HEK293 (cell line): Measurements from ENCODE around the gene USP36.

Experiments used
- CTCF ChIA-PET: fragments of 350-600 bp; formaldehyde crosslinking; extraction: SDS; loops from one replicate; lab custom pipeline; 2021; ENCODE audit warnings: antibody characterized with exemption; lab: Yijun Ruan, JAX
- POLR2A ChIA-PET: fragments of 300-600 bp; formaldehyde crosslinking; extraction: SDS; loops from one replicate; lab custom pipeline; 2020; ENCODE audit warnings: antibody characterized with exemption, inconsistent platforms; lab: Yijun Ruan, JAX
- H3K27ac ChIP-seq: fragments of 200-500 bp; sonication (Bioruptor generic); 2 replicates; pipeline ENCODE4 v1.5.1; 2014; ENCODE audit warnings: low read depth, low read length, control low read depth, inconsistent platforms; ENCODE audit errors: extremely low read depth
- H3K36me3 ChIP-seq, 2 experiments: fragments of 200-500 bp in 1 of 2; sonication (Bioruptor generic) in 1 of 2; 1 replicate in 1 of 2; 2 replicates in 1 of 2; pipeline ENCODE4 v1.5.1; 2014 to 2017; ENCODE audit warnings: inconsistent platforms in 2 of 2, low read length in 2 of 2; ENCODE audit not compliant: control insufficient read depth in 2 of 2, insufficient read depth in 1 of 2
- H3K4me1 ChIP-seq: fragments of 200-500 bp; sonication (Bioruptor generic); 2 replicates; pipeline ENCODE4 v1.5.1; 2014; ENCODE audit warnings: mild to moderate bottlenecking, low read length, inconsistent platforms; ENCODE audit not compliant: control insufficient read depth, insufficient read depth
- H3K4me3 ChIP-seq: 2 replicates; pipeline ENCODE4 v1.5.1; 2011; ENCODE audit warnings: low read depth, mild to moderate bottlenecking, control low read depth, low read length, moderate library complexity
- H3K9me3 ChIP-seq: fragments of 200-500 bp; sonication (Bioruptor generic); 2 replicates; pipeline ENCODE4 v1.5.1; 2014; ENCODE audit warnings: low read depth, low read length, inconsistent platforms; ENCODE audit not compliant: control insufficient read depth, insufficient read depth
- ZNF175 ChIP-seq: fragments of 450-650 bp; formaldehyde crosslinking; IDR thresholded peaks from 2 replicates; pipeline ENCODE4 v1.5.1; 2016; ENCODE audit warnings: missing biosample characterization, missing genetic modification characterization
- ZNF184 ChIP-seq: fragments of 450-650 bp; IDR thresholded peaks from 2 replicates; pipeline ENCODE4 v1.5.1; 2018; ENCODE audit warnings: missing biosample characterization, mild to moderate bottlenecking, missing genetic modification characterization
- ZNF23 ChIP-seq: fragments of 450-650 bp; formaldehyde crosslinking; IDR thresholded peaks from 2 replicates; pipeline ENCODE4 v1.5.1; 2016; ENCODE audit warnings: missing biosample characterization, missing genetic modification characterization, borderline replicate concordance
- ZNF302 ChIP-seq: fragments of 450-650 bp; formaldehyde crosslinking; IDR thresholded peaks from 2 replicates; pipeline ENCODE4 v1.5.1; 2016; ENCODE audit warnings: missing biosample characterization, missing genetic modification characterization, low read depth
- ZNF510 ChIP-seq: fragments of 450-650 bp; formaldehyde crosslinking; IDR thresholded peaks from 2 replicates; pipeline ENCODE4 v1.5.1; 2018; ENCODE audit warnings: mild to moderate bottlenecking, missing genetic modification characterization, missing biosample characterization; ENCODE audit not compliant: insufficient replicate concordance
- ZNF514 ChIP-seq: fragments of 450-650 bp; formaldehyde crosslinking; IDR thresholded peaks from 2 replicates; pipeline ENCODE4 v1.5.1; 2016; ENCODE audit warnings: missing biosample characterization, missing genetic modification characterization
- ZNF571 ChIP-seq: fragments of 450-650 bp; formaldehyde crosslinking; IDR thresholded peaks from 2 replicates; pipeline ENCODE4 v1.5.0; 2017; ENCODE audit warnings: missing biosample characterization, missing genetic modification characterization
- ZNF600 ChIP-seq: fragments of 450-650 bp; formaldehyde crosslinking; IDR thresholded peaks from 2 replicates; pipeline ENCODE4 v1.5.1; 2016; ENCODE audit warnings: missing biosample characterization, missing genetic modification characterization
- ZNF626 ChIP-seq: fragments of 450-650 bp; sonication (Bioruptor Pico); formaldehyde crosslinking; IDR thresholded peaks from 2 replicates; pipeline ENCODE4 v1.5.1; 2018; ENCODE audit warnings: missing biosample characterization, missing genetic modification characterization, inconsistent platforms
- ZNF701 ChIP-seq: fragments of 450-650 bp; formaldehyde crosslinking; IDR thresholded peaks from 2 replicates; pipeline ENCODE4 v1.5.1; 2016; ENCODE audit warnings: missing biosample characterization, missing genetic modification characterization
- TF ChIP-seq, protein P1 (sequence below): fragments of 450-650 bp; formaldehyde crosslinking; IDR thresholded peaks from 2 replicates; pipeline ENCODE4 v1.5.1; 2016; ENCODE audit warnings: missing biosample characterization, missing genetic modification characterization
- TF ChIP-seq, protein P2 (sequence below): fragments of 450-650 bp; formaldehyde crosslinking; IDR thresholded peaks from 2 replicates; pipeline ENCODE4 v1.5.1; 2016; ENCODE audit warnings: missing biosample characterization, missing genetic modification characterization, low read depth
- TF ChIP-seq, protein P3 (sequence below): fragments of 450-650 bp; formaldehyde crosslinking; IDR thresholded peaks from 2 replicates; pipeline ENCODE4 v1.5.1; 2016; ENCODE audit warnings: missing biosample characterization, missing genetic modification characterization
- TF ChIP-seq, protein P4 (sequence below): fragments of 450-650 bp; formaldehyde crosslinking; IDR thresholded peaks from 2 replicates; pipeline ENCODE4; 2016; ENCODE audit warnings: missing biosample characterization, missing genetic modification characterization
- TF ChIP-seq, protein P5 (sequence below): fragments of 450-650 bp; formaldehyde crosslinking; IDR thresholded peaks from 2 replicates; pipeline ENCODE4 v1.5.1; 2017; ENCODE audit warnings: missing biosample characterization, missing genetic modification characterization

Gene USP36

DNA sequence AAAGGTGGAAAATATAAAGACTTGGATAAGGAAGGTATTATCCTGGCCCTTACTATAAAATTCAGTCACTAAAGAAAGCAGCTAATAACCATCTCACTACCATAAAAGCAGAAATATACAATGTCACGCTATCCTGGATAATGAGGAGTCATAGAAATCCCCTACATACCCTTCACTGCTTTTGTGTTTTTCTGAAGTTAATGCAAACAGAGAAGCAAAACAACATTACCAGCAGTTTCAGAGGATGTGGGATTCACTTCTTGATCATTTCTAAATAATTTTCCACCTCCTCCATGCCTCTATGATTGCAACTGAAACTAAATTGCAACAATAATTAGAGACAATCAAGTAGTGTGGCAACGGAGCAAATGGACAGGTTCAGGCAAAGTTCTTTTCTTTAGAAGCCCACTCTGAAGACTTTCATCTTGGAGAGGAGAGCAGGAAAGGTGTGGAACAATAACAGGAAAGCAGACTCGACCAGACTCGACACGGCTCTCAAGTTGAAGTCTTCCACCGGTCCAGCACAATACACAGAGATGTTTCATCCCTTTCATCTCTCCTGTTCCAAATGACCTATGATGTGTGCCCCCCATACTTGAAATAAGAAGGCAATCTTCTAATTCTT is 68.7 kb downstream of the USP36 start (continued):
- TF ChIP-seq, protein P1, sequence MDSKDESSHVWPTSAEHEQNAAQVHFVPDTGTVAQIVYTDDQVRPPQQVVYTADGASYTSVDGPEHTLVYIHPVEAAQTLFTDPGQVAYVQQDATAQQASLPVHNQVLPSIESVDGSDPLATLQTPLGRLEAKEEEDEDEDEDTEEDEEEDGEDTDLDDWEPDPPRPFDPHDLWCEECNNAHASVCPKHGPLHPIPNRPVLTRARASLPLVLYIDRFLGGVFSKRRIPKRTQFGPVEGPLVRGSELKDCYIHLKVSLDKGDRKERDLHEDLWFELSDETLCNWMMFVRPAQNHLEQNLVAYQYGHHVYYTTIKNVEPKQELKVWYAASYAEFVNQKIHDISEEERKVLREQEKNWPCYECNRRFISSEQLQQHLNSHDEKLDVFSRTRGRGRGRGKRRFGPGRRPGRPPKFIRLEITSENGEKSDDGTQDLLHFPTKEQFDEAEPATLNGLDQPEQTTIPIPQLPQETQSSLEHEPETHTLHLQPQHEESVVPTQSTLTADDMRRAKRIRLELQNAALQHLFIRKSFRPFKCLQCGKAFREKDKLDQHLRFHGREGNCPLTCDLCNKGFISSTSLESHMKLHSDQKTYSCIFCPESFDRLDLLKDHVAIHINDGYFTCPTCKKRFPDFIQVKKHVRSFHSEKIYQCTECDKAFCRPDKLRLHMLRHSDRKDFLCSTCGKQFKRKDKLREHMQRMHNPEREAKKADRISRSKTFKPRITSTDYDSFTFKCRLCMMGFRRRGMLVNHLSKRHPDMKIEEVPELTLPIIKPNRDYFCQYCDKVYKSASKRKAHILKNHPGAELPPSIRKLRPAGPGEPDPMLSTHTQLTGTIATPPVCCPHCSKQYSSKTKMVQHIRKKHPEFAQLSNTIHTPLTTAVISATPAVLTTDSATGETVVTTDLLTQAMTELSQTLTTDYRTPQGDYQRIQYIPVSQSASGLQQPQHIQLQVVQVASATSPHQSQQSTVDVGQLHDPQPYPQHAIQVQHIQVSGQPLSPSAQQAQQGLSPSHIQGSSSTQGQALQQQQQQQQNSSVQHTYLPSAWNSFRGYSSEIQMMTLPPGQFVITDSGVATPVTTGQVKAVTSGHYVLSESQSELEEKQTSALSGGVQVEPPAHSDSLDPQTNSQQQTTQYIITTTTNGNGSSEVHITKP, result no peak

DNA sequence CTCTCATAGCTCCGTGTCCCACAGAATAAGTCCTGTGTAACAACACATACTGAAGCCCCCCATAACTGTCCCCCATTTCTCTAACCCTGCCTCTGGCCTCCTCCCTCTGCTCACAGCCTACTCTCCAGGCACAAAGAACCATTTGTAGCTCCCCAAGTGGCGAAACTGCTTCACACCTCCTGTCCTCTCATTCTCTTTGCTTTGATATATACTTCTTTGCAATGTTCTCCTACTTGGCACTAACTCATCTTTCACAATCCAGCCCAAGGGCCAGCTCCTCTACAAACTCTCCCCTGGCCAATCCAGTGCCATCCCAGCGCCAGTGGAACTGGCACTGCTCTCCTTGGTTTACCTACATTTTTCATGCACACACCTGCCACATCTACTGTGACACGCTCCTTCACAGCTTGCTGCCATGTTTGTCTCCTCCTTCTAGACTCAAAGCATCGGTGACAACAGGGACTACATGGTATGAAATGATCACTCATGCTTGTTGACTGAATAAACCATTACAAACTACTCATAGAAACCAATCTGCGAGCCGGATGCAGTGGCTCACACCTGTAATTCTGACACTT is 71.3 kb downstream of the USP36 start:
- H3K4me1 ChIP-seq, result peaks cover 11% of the 10 kb centered on the region
- TF ChIP-seq, protein P2, sequence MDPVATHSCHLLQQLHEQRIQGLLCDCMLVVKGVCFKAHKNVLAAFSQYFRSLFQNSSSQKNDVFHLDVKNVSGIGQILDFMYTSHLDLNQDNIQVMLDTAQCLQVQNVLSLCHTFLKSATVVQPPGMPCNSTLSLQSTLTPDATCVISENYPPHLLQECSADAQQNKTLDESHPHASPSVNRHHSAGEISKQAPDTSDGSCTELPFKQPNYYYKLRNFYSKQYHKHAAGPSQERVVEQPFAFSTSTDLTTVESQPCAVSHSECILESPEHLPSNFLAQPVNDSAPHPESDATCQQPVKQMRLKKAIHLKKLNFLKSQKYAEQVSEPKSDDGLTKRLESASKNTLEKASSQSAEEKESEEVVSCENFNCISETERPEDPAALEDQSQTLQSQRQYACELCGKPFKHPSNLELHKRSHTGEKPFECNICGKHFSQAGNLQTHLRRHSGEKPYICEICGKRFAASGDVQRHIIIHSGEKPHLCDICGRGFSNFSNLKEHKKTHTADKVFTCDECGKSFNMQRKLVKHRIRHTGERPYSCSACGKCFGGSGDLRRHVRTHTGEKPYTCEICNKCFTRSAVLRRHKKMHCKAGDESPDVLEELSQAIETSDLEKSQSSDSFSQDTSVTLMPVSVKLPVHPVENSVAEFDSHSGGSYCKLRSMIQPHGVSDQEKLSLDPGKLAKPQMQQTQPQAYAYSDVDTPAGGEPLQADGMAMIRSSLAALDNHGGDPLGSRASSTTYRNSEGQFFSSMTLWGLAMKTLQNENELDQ (tag by site-specific recombination), result no peak
- TF ChIP-seq ZNF175 (no peak), ZNF626 (tag by site-specific recombination) (no peak), ZNF571 (tag by site-specific recombination) (no peak)
- no peak overlapping the region for H3K27ac ChIP-seq
- no peaks in the 10 kb centered on the region for H3K9me3 ChIP-seq
- ChIA-PET CTCF (interaction anchor here (0.6 to 1.0 kb wide), 3 partner anchors 25 to 50 kb away, joined by 3 to 5 read pairs (median 3); no protein-coding TSS in a partner anchor), POLR2A (interaction anchor here (0.7 kb wide), 2 partner anchors 10 to 811 kb away, joined by 3 read pairs; no protein-coding TSS in a partner anchor)
- H3K4me3 ChIP-seq, result no peak overlapping the region
- no peaks in the 10 kb centered on the region for H3K36me3 ChIP-seq

DNA sequence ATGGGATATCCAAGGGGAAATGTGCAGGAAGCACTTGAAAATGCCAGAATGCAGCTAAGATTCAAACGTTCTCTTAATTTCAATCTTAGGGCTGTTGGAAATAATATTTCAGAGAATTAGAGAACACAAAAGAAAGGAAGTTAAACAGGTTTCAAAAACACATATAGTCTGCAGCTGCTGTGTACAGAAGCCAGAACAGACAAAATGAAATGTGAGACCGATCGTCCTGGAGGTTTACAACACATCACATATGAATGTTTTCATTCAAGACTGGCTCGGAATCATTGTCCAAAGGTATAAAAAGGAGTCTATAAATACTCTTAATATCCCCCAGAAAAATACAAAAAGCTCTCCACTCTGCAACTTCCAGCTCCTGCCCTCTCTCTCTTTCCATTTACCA is 72.8 kb downstream of the USP36 start:
- Histone ChIP-seq H3K36me3 (no peaks in the 10 kb centered on the region), H3K4me1 (peaks cover 8% of the 10 kb centered on the region), H3K9me3 (no peaks in the 10 kb centered on the region), H3K4me3 (no peak overlapping the region), H3K27ac (no peak overlapping the region)
- TF ChIP-seq ZNF175 (no peak), ZNF600 (tag by site-specific recombination) (peak; percentile 85), ZNF510 (tag by site-specific recombination) (no peak)
- TF ChIP-seq, protein P3, sequence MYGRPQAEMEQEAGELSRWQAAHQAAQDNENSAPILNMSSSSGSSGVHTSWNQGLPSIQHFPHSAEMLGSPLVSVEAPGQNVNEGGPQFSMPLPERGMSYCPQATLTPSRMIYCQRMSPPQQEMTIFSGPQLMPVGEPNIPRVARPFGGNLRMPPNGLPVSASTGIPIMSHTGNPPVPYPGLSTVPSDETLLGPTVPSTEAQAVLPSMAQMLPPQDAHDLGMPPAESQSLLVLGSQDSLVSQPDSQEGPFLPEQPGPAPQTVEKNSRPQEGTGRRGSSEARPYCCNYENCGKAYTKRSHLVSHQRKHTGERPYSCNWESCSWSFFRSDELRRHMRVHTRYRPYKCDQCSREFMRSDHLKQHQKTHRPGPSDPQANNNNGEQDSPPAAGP, result no peak
- CTCF ChIA-PET, result interaction anchor here (0.8 kb wide), 1 partner anchor 13 kb away, joined by 3 read pairs; no protein-coding TSS in a partner anchor
- POLR2A ChIA-PET, result no interaction called here

DNA sequence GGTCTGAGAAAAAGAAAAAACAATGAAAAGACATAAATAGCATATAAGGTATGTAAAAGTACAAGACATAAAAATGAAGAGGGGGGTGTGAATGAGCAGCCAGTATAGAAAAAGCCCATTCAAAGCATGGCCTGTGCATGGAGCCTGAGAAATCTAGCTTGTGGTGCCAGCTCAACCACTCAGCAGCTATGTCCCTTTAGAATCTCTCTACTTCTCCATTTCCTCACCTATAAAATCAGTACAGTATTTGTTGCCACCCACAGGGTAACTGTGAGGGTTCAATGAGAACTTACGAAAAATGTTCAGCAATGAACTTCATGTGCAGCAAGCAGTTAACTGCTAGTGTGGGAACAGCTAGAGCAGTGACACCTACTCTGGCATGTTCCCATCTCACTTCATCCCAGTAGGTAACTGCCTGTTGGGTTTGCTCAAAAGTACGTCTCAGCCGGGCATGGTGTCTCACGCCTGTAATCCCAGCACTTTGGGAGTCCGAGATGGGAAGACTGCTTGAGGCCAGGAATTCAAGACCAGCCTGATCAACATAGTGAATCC is 73.8 kb downstream of the USP36 start:
- Histone ChIP-seq H3K4me1 (peaks cover 12% of the 10 kb centered on the region), H3K9me3 (no peaks in the 10 kb centered on the region), H3K27ac (no peak overlapping the region)
- CTCF ChIA-PET, result no interaction called here
- TF ChIP-seq ZNF184 (tag by site-specific recombination), result no peak
- TF ChIP-seq ZNF701, result no peak
- TF ChIP-seq, protein P4, sequence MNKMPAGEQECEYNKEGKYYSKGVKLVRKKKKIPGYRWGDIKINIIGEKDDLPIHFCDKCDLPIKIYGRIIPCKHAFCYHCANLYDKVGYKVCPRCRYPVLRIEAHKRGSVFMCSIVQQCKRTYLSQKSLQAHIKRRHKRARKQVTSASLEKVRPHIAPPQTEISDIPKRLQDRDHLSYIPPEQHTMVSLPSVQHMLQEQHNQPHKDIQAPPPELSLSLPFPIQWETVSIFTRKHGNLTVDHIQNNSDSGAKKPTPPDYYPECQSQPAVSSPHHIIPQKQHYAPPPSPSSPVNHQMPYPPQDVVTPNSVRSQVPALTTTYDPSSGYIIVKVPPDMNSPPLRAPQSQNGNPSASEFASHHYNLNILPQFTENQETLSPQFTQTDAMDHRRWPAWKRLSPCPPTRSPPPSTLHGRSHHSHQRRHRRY (tag by site-specific recombination), result no peak
- no peak for TF ChIP-seq ZNF302 (tag by site-specific recombination)
- TF ChIP-seq, protein P5, sequence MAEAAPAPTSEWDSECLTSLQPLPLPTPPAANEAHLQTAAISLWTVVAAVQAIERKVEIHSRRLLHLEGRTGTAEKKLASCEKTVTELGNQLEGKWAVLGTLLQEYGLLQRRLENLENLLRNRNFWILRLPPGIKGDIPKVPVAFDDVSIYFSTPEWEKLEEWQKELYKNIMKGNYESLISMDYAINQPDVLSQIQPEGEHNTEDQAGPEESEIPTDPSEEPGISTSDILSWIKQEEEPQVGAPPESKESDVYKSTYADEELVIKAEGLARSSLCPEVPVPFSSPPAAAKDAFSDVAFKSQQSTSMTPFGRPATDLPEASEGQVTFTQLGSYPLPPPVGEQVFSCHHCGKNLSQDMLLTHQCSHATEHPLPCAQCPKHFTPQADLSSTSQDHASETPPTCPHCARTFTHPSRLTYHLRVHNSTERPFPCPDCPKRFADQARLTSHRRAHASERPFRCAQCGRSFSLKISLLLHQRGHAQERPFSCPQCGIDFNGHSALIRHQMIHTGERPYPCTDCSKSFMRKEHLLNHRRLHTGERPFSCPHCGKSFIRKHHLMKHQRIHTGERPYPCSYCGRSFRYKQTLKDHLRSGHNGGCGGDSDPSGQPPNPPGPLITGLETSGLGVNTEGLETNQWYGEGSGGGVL, result no peak
- no peak for TF ChIP-seq ZNF23 (tag by site-specific recombination)
- no peak for TF ChIP-seq ZNF514
- TF ChIP-seq, all 188 proteins: peak for 0
- POLR2A ChIA-PET, result interaction anchor here (0.6 kb wide), 1 partner anchor 20 kb away, joined by 4 read pairs; no protein-coding TSS in a partner anchor
- Histone ChIP-seq H3K4me3 (no peak overlapping the region), H3K36me3 (no peaks in the 10 kb centered on the region)
